NCI-H460 (cell line): ENCODE results near the gene CILP2. TPM values are rescaled to one million over a fixed set of nuclear protein-coding genes. Genes with fewer than 3 reads are reported as not detected.
A peak's percentile ranks its signal among the peaks of the same experiment; 100 is the strongest.

ENCODE experiments used
- DNase-seq: peaks from one replicate; pipeline ENCODE4 v3.0.0-alpha.2; 2016; ENCODE audit warnings: low read depth; ENCODE audit errors: extremely low read depth
- total RNA-seq: library from RNA; depleted of rRNA; stranded (reverse); fragments of >200 nt; shearing (Covaris generic); gene quantifications from 2 replicates; pipeline ENCODE4 v1.2.3, GENCODE V29; 2014

Gene CILP2
- total RNA-seq, 1 experiment from 2014 or later: 0.02 TPM

- no peak for DNase-seq
Observed at GRCh38 chr19:19527674-19528625, 10.1 kb upstream of the CILP2 start.

GRCh38 chr19:19528721-19529490 is 9.2 kb upstream of the CILP2 start, which contains the start of gene YJEFN3:
Gene YJEFN3 (plus strand): TSS chr19:19528911. CDS start chr19:19528933, 22 bp downstream.
- DNase-seq: no peak

DNA sequence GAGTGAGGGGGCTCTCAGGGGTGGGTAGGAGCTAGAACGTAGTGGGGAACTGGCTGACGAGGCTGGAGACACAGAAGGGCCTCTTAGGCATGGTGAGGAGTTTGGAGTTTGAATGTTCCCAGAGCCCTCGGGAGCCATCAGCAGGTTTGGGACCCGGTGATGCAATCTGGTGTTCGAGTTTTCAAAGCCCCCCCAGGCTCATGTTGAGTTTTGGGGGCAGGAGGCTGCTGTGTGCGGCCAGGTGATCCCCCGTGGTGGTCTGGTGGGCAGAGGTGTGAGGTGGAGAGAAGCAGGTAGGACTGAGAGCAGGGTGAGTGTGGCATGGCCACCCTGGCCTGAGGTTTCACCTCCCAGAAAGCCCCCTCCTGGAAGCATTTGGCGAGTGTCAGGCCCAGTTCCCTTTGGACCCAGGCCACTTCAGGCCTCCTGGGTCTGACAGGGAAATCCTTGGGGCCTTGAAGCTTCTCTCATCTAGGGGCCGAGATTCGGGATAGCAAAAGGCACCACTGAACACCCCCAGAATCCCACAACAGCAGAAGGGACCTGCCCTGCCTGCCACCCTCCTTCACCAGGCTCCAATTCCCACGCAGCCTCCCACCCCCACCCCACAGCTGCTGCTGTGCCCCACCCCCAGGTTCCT is 8.2 kb upstream of the CILP2 start:
- no peak for DNase-seq

GRCh38 chr19:19530423-19530804 is 7.7 kb upstream of the CILP2 start:
- DNase-seq: no peak

- DNase-seq: no peak
Observed at GRCh38 chr19:19530889-19531288, 7.2 kb upstream of the CILP2 start.

DNA sequence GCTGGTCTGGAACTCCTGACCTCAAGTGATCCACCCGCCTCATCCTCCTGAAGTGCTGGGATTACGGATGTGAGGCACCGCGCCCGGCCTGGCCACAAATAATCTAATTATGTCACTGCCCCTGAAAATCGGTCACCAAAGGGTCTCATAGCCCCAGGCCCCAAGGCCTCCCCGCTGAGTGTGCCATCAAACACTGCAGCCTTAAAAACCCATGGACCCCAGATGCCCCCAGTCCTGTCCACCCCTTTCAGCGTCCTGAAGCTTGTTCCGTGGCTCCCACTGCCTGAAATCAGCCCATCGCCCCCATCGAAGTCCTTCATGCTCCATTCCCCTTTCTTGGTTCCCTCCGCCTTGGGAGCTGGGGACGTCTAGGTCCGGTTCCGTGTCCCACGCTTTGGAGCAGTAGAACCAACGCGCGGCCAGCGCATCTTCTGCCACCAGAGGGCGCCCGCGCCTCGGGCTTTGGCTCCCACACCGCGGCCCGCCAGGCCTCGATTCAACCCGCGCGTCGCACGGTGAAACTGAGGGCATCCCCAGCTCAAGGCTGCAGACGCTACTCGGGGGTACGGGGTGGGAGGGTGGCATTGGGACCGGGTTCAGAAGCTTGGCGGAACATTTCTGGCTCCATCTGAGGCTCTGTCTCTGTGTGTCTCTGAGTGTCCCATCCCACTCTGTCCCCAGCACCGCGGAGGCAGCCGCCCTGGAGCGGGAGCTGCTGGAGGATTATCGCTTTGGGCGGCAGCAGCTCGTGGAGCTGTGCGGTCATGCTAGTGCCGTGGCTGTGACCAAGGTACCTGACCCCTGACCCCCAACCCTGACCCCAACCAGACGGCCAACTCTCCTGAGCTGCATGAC is 5.9 kb upstream of the CILP2 start:
- DNase-seq: peak; percentile 48

DNA sequence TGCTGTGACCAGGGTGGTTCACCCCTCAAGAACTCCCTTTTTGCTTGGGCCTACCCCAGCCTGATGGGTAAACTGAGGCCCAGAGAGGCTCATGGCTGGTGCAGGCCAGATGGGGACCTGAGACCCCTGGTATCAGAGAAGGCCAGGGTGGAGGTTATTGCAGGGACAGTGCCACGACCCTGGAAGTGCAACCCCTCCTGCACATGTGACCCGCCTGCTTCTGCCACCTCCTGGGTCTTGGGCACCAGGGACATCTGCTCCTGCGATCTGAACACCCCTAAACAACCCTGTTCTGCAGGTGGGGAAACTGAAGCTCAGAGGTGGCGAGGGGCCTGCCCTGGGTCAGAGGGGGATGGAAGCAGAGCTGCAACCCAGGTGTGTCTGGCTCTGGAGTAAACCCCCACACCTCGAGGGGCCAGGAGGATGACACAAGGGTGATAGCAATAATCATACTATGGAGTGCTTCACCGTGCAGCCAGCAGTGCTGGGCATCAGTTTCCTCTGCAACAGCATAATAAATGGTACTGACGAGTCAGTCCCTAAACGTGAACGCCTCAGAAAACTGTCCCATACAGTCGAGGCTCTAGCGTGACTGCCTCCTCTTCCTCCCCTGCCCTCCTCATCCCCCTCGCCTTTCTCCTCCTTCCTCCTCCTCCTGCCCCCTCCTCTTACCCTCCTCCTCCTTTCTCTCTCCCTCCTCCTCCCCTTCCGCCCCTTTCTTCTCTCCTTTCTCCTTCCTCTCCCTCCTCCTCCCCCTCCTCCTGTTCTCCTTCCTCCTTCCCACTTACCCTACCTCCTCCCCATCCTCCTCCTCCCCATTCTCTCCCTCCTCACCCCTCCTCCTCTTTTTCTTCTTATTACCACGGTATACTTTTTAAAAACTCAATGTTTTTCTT is 5.0 kb upstream of the CILP2 start:
- DNase-seq: no peak

- DNase-seq: no peak
Observed at GRCh38 chr19:19533841-19534240, 4.2 kb upstream of the CILP2 start.

GRCh38 chr19:19534556-19535265 is 3.4 kb upstream of the CILP2 start:
- DNase-seq: no peak

- DNase-seq: no peak
Observed at GRCh38 chr19:19535311-19536191, 2.5 kb upstream of the CILP2 start.

DNA sequence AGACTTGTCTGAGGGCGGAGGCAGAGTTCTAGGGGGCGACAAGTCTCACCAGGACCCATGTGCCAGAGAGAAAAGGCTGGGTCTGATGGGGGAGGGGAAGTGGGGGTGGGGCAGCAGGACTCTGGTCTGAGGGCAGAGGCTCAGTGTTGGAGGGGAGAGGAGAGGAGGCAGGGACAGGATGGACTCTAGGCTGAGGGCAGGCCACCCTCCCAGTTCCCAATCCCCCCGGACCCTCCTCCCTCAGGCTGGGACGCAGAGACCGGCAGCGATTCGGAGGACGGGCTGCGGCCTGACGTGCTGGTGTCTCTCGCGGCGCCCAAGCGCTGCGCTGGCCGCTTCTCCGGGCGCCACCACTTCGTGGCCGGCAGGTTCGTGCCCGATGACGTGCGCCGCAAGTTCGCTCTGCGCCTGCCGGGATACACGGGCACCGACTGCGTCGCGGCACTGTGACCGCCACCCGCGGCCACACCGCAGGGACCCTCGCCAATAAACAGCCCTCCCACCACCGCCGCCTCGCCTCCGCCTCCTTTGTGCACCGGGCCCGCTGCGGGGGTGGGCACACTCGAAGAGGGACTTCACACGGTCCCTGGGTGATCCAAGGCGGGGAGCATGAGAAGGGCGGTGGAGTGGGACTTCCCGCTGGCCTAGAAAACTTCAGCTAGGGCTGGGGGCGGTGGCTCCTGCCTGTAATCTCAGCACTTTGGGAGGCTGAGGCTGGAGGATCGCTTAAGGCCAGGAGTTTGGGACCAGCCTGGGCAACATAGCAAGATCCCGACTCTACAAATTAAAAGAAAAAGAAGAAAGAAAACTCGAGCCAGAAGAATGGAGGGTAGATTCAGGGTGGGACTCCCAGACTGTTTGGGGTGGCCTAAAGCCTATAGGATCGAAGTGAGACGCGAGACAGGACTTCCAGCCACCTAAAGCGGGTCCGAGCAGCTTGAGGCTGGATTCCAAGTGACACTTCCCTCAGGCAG is 703 bp upstream of the CILP2 start:
- DNase-seq: no peak

- DNase-seq: no peak
Observed at GRCh38 chr19:19538785-19539166, 711 bp downstream of the CILP2 start.

GRCh38 chr19:19539698-19540063 is 1.6 kb downstream of the CILP2 start:
- no peak for DNase-seq

GRCh38 chr19:19540064-19540714 is 2.1 kb downstream of the CILP2 start:
- no peak for DNase-seq

DNA sequence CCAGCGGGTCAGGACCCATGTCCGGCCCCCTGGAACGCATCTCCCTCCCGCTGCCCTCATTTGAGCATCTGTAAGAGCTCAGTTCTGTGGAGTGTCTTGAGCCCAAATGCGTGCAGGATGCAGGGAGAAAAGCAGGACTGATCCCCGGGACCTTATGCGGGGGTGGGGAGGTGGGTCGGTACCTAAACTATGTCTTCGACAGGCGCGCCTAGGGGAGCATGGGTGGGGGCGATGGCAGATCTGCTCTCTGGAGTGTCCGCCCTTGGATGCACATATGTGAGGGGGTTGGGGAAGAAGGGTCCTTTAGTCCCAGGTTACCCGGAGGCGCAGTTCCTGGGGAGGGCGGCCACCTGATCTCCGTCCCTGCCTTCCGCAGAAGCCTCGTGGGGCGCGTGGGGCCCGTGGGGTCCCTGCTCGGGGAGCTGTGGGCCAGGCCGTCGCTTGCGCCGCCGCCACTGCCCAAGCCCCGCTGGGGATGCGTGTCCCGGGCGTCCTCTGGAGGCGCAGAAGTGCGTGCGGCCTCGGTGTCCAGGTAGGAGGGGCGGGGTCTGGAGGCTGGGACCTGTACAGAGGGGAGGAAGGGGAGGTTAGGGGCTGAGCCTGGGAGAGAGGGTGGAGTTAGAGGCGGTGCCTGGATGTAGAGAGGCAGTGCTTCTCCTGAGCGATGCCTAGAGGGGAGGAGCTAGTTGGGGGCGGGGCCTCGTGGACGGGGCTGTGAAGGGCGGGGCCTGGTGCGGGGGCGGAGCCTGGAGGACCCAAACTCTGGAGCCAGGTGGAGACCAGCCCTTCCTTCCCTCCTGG is 2.9 kb downstream of the CILP2 start:
- peak; percentile 29 for DNase-seq
